Embryonic facial prominence (tissue), 1 donor: Measurements from ENCODE around the gene TBC1D21.

ENCODE experiments used
- DNase-seq: peaks from one replicate; pipeline ENCODE4 v3.0.0-alpha.2; 2016; ENCODE audit errors: extremely low spot score

TBC1D21 gene

GRCh38 chr15:73858062-73858461, 15.3 kb upstream of the TBC1D21 start:
- no peak for DNase-seq

GRCh38 chr15:73862276-73862675, 11.1 kb upstream of the TBC1D21 start:
- no peak for DNase-seq

GRCh38 chr15:73865379-73865778, 8.0 kb upstream of the TBC1D21 start:
- DNase-seq, result no peak

DNA sequence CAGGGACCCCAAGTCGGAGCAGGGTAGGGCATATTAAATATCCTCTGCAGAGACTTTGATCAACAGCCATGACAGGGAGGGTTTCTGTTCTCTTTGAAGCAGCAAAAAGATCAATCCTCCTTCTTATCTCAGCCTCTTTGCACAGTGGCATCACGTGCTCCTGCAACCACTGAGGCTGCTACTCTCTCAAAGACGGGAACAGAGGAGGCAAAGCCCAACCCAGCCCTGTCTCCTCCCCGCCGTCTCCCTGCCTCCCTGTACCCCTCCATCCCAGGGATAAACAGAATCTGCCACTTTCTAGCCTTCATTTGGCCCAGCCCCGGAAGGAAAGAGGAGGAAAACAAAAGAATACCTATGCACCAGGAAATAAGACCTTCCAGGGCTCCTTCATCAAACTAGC, 7.5 kb upstream of the TBC1D21 start:
- no peak for DNase-seq

GRCh38 chr15:73866481-73866880, 6.9 kb upstream of the TBC1D21 start:
- DNase-seq, result no peak

- no peak for DNase-seq
These were observed 6.4 kb upstream of the TBC1D21 start for GRCh38 chr15:73866881-73867410.

DNA sequence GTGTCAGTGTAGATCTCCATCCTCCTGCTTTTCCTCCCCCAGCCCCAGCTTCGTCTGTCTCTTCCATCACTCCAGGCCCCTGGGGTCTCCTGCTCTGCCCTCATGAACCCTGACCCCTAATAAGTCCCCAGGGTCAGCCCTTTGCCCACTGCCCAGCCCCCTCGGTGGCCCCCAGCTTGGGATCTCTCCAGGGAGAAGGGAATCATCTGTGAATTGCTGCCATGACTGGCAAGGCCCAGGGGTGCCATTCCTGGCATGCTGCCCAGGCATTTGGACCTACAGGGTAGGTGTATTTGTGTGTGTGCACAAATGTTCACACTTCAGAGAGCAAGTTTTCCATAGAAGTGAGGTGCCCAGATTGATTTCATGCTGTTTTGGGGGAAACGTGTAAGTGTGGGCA, 5.9 kb upstream of the TBC1D21 start:
- no peak for DNase-seq

DNA sequence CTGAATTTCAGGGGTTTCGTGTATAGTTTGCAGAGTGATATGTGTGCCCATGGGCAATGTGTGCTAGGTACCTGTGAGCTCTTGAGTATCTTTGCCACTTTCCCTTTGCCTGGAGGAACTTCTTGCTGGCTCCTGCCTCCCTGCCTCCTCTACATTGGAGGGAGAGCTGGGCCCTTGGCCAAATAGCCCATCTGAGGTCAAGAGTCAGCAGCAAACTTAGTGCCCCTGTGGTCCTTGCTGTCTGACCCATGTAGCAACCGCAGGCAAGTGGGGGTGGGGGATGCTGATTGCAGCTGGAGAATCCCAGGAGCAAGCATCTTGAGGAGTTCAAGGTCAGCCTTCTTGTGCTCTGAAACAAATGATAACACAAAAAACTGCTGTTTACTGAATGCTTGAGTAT, 5.4 kb upstream of the TBC1D21 start:
- DNase-seq, result no peak

DNA sequence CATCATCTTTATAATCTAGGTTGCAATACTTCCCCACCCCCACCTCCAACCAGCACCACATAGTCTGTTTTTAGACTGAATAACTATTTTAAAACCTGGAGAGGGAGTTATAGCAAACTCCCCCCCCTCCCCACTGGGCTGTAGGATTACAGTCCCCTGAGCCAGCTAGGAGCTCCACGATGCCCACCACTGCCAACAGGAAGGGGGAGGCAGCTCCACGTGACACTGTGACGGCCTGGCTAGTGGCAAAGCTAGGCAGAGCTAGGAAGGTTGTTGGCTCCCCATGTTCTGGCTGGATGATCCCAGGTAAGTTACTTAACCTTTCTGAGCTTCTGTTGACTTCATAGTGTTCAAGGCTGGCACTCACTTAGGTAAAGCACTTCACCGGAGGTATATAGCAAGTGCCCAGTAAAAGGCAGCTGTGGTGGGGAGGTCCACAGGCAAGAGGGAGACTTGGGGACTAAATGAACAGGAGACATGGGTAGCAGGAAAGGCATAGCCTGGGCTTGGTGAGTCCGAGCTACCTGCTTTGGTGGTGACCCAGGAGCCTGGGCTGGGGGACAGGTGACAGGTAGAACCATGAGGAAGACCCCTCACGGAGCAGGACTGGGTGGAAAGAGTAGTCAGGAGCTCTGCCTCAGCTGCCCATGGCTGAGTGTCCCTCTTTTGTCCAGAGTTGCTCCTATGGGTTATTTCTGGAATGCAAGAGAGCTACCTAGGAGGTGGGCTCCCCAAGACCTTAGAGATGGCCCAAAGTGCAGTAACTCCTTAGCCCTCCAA, 4.0 kb upstream of the TBC1D21 start:
- DNase-seq, result no peak

GRCh38 chr15:73870700-73871408, 2.5 kb upstream of the TBC1D21 start:
- no peak for DNase-seq

DNA sequence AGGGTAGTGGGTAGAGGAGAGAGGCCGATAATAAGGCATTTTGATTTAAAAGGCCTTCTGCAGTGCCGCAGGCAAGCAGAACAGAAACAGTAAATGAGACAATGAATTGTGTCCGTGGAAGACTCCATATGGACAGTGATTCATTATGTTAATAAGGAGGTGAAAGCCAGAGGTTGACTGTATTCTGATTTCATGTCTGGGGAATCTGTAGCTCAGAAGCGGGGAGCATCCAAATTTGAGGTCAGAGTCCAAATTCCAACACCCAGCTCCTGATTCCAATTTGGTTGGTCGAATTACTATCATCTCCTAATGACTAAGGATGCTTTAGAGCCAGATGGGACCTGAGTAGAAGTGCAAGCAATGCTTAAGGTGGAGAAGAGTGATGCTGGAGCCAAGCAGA, 1.0 kb upstream of the TBC1D21 start:
- DNase-seq, result no peak

DNA sequence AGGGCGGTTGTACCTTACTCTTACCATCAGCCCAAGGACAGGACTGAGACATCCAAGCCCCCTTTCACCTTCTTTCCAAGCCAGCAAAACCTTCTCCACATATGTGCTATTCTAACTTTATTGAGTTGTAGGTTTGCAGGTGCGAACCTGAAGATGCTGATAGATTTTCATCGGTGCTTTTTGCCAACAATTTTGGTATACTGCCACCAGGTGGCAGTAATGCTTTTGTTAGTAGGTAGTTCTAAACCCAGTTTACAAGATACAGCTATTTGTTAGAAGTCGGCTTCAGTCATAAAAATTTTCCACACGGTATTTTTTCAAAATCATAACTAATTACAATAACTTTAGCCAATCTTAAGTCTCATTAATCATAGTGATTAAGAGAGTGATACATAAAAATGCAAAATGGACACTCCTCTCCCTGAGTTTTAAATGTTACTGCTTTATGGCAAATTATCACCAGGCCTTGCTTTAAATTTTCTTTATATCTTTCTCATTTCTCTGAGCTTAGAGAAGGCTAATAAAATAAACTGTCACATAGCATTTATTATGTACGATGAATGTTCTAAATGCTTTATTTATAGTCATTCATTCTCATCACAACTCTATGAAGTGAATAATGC, 636 bp downstream of the TBC1D21 start:
- DNase-seq, result peak; percentile 21

DNA sequence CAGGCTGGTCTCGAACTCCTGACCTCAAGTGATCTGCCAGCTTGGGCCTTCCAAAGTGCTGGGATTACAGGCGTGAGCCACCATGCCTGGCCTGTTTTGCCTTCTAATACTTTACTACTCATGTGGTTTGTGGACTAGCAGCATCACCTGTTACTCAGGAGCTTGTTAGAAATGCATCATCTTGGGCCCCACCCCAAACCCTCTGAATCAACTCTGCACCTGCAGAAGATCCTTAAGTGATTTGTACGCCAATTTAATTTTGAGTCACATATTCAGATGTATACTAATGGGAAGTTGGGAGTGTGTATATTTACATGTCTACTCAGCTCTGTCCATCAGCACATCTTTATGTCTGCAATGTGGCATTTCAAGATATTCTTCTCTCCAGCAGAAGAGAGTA, 6.1 kb downstream of the TBC1D21 start:
- DNase-seq, result no peak

GRCh38 chr15:73881579-73882320, 8.4 kb downstream of the TBC1D21 start:
- DNase-seq, result no peak

DNA sequence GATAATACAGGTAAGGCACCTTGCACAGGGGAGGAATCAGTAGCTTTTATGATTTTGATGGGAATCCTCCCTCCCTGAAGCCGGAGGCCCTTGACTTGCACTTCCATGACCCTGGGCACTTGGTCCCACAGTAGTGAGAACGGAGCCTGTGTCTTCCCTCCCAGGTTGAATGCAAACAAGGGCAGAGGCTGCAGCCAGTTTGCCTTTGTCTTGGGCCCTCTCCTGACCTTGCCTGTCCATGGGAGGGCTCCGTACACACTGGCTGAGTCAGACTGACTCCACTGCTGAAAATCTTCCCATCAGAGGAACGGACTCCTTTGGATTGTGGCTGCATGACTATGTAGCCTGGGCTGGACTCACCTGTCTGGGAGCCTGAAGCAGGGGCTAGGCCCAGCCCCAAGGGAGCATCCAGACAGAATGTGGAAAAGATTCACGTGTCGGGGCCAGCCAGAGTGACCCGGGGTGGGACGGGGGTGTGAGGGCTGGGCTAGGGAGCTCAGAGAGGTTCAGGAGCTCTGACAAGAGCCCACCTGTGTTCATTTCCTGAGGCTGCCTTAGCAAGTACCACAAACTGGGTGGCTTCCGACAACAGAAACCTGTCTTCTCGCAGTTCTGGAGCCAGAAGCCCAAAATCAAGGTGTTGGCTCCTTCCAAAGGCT, 9.5 kb downstream of the TBC1D21 start:
- no peak for DNase-seq

DNA sequence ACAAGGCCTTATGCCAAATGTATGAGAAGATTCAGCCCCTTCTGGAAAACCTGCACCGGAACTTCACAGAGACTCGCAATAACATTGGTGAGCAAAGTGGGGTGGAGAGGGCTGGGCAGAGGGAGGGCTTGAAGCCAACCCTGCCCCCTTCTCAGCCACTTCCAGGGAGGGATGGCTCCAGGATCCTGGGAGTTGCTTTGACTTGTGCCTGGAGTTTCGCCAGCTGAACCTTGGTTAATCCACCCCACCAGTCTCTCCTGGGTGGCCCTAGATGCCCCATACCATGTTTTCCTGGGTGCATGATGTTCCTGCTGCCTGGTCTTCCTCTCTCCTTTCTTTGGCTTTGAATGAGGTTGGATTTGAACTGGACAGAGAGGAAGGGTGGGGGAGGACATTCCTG, 10.8 kb downstream of the TBC1D21 start:
- DNase-seq, result no peak

GRCh38 chr15:73885954-73886700, 12.8 kb downstream of the TBC1D21 start:
- DNase-seq, result no peak

DNA sequence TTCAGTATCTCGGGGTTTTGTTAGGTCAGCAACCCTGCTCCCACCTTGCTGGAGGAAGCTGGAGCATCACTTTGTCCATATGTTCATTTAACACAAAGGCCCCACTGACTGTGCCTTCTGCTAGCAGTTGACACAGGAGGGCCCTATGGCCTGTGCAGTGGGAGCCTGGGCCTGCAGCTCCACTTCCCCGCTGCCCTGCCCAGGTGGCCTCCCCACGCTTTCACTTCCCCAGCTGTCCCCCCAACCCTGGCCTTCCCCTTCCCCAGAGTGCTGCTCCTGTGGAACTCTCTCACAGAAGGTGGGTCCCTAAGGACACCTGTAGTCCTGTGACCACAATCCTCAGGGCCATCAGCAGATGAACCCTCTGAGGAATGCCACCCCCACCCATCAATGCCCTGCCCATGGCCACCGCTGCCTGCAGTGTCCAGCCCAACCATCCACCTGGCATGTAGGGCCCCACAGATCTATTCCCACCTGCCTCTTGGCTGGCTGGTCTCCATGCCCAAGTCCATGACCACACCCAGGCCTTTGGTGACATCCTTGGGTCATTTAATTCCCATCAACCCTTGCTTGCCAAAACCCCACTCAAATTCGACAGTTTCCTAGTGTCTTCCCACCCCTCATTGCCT, 13.5 kb downstream of the TBC1D21 start:
- DNase-seq, result no peak

- no peak for DNase-seq
These were observed 14.1 kb downstream of the TBC1D21 start for GRCh38 chr15:73887481-73887880.
